ENCODE measurements around the gene BPIFA3.

The BPIFA3 gene

DNA sequence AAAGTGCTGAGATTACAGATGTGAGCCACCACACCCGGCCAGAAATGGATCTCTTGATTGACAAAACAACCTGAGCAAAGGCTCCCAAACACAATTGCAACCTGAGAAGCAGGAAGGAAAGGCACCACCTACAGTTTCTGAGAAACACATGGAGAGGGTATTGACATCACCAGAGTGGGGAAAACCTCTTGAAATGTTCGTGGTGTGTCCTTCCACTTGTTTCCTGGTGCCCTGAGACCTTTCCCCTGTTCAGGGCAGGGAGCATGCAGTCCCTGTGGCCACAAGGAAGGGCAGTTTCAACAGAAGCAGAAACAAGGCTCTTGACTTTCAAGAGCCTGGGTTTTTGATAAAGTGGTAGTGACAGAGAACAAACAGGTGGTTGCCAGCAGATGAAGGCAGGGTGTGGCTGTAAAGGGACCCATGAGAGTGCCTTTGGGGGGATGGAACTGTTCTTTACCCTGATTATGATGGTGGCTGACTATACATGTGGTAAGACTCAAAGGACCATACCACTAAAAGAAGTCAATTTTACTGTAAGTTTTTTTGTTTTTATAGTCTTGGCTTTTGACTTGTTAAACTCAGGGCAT lies 15.4 kb downstream of the BPIFA3 start:
- DNase-seq (ENCODE audit: low read depth), result no peak
- TF ChIP-seq, protein P1, sequence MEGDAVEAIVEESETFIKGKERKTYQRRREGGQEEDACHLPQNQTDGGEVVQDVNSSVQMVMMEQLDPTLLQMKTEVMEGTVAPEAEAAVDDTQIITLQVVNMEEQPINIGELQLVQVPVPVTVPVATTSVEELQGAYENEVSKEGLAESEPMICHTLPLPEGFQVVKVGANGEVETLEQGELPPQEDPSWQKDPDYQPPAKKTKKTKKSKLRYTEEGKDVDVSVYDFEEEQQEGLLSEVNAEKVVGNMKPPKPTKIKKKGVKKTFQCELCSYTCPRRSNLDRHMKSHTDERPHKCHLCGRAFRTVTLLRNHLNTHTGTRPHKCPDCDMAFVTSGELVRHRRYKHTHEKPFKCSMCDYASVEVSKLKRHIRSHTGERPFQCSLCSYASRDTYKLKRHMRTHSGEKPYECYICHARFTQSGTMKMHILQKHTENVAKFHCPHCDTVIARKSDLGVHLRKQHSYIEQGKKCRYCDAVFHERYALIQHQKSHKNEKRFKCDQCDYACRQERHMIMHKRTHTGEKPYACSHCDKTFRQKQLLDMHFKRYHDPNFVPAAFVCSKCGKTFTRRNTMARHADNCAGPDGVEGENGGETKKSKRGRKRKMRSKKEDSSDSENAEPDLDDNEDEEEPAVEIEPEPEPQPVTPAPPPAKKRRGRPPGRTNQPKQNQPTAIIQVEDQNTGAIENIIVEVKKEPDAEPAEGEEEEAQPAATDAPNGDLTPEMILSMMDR (conservative IDR thresholded peaks at IDR 0.05; ENCODE audit: control insufficient read depth, insufficient read depth, low read depth, low read length), result no peak
- no peak overlapping the region for H3K4me3 ChIP-seq (ENCODE audit: control insufficient read depth, low read depth, low read length)

DNA sequence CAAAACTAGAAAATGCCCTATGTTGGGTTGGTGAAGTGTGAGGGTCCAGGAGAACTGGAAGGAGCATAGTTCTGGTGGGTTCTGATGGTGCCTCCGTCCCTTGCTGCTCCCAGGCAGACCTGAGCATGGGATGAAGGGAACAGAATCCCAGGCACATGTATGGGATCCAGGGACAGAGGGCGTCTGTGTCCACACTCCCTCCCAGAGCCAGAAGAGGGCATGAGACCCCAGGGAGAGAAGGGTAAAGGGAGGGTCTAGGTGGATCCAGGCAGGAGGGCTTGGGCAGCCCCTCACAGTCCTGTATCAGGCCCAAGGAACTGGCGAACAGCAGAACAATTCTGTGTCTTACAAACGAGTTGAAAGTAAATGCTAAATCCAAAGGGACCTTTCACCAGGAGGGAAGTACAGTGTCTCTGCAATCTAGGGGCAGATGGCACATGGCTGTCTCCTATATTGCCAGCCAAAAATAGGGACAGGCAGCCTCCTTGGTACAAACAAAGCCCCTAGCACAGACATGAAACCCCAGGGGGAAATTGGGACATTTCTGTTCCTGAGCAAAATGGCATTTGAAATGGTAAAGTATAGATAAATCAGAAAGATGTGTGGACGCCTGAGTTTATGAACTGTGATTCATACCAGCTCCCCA lies 16.1 kb downstream of the BPIFA3 start:
- no peak overlapping the region for H3K4me3 ChIP-seq (ENCODE audit: control insufficient read depth, low read depth, low read length)
- no peak for DNase-seq (ENCODE audit: low read depth)
- TF ChIP-seq, protein P1 (conservative IDR thresholded peaks at IDR 0.05; ENCODE audit: control insufficient read depth, insufficient read depth, low read depth, low read length), result no peak

DNA sequence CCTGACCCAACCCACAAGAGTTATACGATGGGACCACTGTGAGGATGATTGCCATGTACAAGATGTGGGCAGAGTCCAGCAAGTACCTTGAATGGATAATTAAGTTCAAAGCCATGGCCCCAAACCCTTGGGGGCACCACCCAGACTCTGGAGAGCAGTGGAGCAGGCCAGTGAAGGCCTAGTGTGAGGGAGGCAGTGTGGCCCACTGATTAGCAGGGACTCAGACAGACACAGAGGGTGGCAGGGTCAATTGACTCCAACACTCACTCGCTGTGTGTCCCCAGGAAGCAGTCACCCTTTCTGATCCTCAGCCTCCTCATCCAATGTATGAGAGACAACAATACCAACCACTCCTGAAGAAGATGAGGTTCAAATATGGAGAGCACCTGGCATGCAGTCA lies 16.9 kb downstream of the BPIFA3 start:
- TF ChIP-seq, protein P1 (conservative IDR thresholded peaks at IDR 0.05; ENCODE audit: control insufficient read depth, insufficient read depth, low read depth, low read length), result no peak
- DNase-seq (ENCODE audit: low read depth), result no peak
- no peak overlapping the region for H3K4me3 ChIP-seq (ENCODE audit: control insufficient read depth, low read depth, low read length)

DNA sequence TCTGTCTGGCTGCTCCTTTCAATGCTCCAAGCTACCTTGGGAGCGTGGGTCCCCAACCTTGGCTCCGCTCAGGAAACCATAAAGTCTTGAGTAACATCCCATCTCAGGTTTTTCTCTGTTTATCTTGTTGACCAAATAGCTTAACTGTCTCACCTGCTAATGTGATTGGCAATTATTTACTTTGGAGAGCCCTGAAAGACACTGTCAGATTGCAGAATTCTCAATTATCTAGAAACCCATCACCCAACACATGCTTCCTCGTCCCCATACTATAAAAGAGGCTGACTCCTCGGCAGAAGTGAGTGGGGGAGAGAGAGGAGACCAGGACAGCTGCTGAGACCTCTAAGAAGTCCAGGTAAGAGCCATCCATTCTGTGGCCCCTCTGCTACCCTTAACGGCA lies 18.5 kb downstream of the BPIFA3 start, which contains the start of gene BPIFA1:
Gene BPIFA1, plus strand, starts transcription at position 301 of the 400 bp plus-strand sequence. CDS start 1,716 bp downstream, outside the sequence.
- H3K4me3 ChIP-seq (ENCODE audit: control insufficient read depth, low read depth, low read length), result no peak within 1 kb of the TSS
- no peak for DNase-seq (ENCODE audit: low read depth)
- TF ChIP-seq, protein P1 (conservative IDR thresholded peaks at IDR 0.05; ENCODE audit: control insufficient read depth, insufficient read depth, low read depth, low read length), result no peak

DNA sequence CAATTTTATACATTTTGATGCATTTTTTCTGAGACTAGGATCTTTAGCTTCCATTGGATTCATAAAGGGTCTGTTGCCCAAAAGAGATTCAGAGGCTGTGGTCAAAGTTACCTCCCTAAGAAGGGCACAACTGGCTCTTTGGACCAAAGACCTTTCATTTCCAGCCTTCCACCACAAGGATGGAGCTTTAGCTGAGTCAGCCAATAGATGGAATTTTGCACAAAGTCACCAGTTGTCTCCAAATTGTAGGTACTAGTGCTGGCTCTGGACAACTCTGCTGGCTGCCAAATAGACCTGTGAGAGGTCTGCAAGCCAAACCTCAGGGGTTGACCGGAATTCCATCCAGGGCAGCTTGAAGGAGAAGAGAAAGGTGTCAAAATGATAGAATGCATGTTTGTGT lies 19.2 kb downstream of the BPIFA3 start:
- TF ChIP-seq, protein P1 (conservative IDR thresholded peaks at IDR 0.05; ENCODE audit: control insufficient read depth, insufficient read depth, low read depth, low read length), result no peak
- DNase-seq (ENCODE audit: low read depth), result no peak
- H3K4me3 ChIP-seq (ENCODE audit: control insufficient read depth, low read depth, low read length), result no peak overlapping the region

DNA sequence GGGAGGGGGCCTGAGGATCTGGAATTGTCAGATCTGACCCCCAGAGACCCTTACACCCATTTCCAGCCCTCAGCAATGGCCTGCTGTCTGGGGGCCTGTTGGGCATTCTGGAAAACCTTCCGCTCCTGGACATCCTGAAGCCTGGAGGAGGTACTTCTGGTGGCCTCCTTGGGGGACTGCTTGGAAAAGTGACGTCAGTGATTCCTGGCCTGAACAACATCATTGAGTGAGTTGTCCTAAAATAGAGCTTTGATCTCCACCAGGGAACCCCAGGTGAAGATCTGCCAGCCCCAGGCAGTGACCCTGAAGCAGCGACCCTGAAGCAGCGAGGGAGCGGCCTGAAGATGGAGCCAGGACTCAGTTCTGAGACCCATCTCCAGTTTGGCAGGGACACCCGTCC lies 20.8 kb downstream of the BPIFA3 start:
- H3K4me3 ChIP-seq (ENCODE audit: control insufficient read depth, low read depth, low read length), result no peak overlapping the region
- TF ChIP-seq, protein P1 (conservative IDR thresholded peaks at IDR 0.05; ENCODE audit: control insufficient read depth, insufficient read depth, low read depth, low read length), result no peak

More for the DNA sequence above, 20.8 kb downstream of the BPIFA3 start:
- DNase-seq (ENCODE audit: low read depth), result no peak
